HL-60 (cell line): ENCODE measurements around the gene AFF3.

Experiments used
- DNase-seq, 2 experiments: peaks; one replicate each; pipeline ENCODE4 v3.0.0-alpha.2; 2010 to 2020; ENCODE audit warnings: low read depth in 1 of 2, low spot score in 1 of 2
- H3K27ac ChIP-seq: fragments of 250-450 bp; sonication (Bioruptor Pico); replicated peaks from 2 replicates; pipeline ENCODE4 v1.5.1; 2020; ENCODE audit warnings: mild to moderate bottlenecking, moderate library complexity
- H3K27me3 ChIP-seq: fragments of 250-450 bp; sonication (Bioruptor Pico); 2 replicates; pipeline ENCODE4 v1.5.1; 2021; ENCODE audit warnings: mild to moderate bottlenecking, moderate library complexity; ENCODE audit not compliant: insufficient read depth, poor library complexity, severe bottlenecking
- H3K4me3 ChIP-seq: replicated peaks from 2 replicates; pipeline ENCODE4 v1.5.1; 2011; ENCODE audit warnings: mild to moderate bottlenecking, control low read depth, low read length; ENCODE audit not compliant: insufficient read depth
- GABPA ChIP-seq: IDR thresholded peaks from 2 replicates; pipeline ENCODE4 v1.6.1; 2012; ENCODE audit warnings: low read depth
- POLR2AphosphoS5 ChIP-seq: IDR thresholded peaks from 2 replicates; pipeline ENCODE4 v1.6.1; 2012; ENCODE audit warnings: low read depth
- SPI1 ChIP-seq: IDR thresholded peaks from 2 replicates; pipeline ENCODE4 v1.6.1; 2012; ENCODE audit warnings: low read depth, mild to moderate bottlenecking, borderline replicate concordance
- TF ChIP-seq, protein P1 (sequence below): IDR thresholded peaks from 2 replicates; pipeline ENCODE4 v1.6.1; 2012; ENCODE audit warnings: low read depth; ENCODE audit not compliant: insufficient replicate concordance
- TF ChIP-seq, protein P2 (sequence below): IDR thresholded peaks from one replicate; pipeline ENCODE4 v1.5.1; 2011; ENCODE audit warnings: low read length, control low read depth, inconsistent platforms; ENCODE audit not compliant: insufficient read depth

Gene AFF3

DNA sequence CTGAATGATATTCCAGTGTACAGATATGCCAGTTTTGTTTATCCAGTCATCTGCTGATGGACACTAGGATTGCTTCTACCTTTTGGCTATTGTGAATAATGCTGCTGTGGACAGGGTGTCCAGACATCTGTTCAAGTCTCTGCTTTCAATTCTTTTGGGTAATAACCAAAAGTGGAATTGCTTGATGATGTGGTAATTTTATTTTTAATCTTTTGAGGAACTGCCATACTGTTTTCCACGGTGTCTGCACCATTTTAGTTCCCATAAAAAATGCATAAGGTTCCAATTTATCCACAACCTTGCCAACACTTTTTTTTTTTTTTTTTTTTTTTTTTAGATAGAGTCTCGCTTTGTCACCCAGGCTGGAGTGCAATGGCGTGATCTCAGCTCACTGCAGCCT lies 510.7 kb downstream of the AFF3 start:
- H3K27ac ChIP-seq, result no peak overlapping the region
- no peak overlapping the region for H3K4me3 ChIP-seq
- no peaks in the 10 kb centered on the region for H3K27me3 ChIP-seq
- TF ChIP-seq POLR2AphosphoS5, result no peak
- TF ChIP-seq, protein P1, sequence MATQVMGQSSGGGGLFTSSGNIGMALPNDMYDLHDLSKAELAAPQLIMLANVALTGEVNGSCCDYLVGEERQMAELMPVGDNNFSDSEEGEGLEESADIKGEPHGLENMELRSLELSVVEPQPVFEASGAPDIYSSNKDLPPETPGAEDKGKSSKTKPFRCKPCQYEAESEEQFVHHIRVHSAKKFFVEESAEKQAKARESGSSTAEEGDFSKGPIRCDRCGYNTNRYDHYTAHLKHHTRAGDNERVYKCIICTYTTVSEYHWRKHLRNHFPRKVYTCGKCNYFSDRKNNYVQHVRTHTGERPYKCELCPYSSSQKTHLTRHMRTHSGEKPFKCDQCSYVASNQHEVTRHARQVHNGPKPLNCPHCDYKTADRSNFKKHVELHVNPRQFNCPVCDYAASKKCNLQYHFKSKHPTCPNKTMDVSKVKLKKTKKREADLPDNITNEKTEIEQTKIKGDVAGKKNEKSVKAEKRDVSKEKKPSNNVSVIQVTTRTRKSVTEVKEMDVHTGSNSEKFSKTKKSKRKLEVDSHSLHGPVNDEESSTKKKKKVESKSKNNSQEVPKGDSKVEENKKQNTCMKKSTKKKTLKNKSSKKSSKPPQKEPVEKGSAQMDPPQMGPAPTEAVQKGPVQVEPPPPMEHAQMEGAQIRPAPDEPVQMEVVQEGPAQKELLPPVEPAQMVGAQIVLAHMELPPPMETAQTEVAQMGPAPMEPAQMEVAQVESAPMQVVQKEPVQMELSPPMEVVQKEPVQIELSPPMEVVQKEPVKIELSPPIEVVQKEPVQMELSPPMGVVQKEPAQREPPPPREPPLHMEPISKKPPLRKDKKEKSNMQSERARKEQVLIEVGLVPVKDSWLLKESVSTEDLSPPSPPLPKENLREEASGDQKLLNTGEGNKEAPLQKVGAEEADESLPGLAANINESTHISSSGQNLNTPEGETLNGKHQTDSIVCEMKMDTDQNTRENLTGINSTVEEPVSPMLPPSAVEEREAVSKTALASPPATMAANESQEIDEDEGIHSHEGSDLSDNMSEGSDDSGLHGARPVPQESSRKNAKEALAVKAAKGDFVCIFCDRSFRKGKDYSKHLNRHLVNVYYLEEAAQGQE, result no peak
- TF ChIP-seq, protein P2, sequence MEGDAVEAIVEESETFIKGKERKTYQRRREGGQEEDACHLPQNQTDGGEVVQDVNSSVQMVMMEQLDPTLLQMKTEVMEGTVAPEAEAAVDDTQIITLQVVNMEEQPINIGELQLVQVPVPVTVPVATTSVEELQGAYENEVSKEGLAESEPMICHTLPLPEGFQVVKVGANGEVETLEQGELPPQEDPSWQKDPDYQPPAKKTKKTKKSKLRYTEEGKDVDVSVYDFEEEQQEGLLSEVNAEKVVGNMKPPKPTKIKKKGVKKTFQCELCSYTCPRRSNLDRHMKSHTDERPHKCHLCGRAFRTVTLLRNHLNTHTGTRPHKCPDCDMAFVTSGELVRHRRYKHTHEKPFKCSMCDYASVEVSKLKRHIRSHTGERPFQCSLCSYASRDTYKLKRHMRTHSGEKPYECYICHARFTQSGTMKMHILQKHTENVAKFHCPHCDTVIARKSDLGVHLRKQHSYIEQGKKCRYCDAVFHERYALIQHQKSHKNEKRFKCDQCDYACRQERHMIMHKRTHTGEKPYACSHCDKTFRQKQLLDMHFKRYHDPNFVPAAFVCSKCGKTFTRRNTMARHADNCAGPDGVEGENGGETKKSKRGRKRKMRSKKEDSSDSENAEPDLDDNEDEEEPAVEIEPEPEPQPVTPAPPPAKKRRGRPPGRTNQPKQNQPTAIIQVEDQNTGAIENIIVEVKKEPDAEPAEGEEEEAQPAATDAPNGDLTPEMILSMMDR, result no peak
- TF ChIP-seq SPI1, result no peak
- TF ChIP-seq GABPA, result no peak
- no peak for DNase-seq

DNA sequence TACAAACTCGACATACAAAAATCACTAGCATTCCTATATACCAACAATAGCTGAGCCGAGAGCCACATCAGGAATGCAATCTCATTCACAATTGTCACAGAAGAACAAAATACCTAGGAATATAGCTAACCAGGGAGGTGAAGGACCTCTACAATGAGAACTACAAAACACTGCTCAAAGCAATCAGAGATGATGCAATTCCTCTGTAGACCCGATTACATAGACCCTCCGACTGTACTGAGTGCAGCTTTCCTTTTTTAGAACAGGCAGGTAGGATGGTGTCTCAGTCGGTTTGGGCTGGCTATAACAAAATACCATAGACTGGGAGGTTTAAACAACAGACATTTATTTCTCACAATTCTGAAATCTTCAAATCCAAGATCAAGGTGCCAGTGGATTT lies 513.1 kb downstream of the AFF3 start:
- Histone ChIP-seq H3K4me3 (no peak overlapping the region), H3K27me3 (no peaks in the 10 kb centered on the region), H3K27ac (no peak overlapping the region)
- TF ChIP-seq POLR2AphosphoS5 (no peak), GABPA (no peak), SPI1 (no peak)
- TF ChIP-seq, protein P1, result no peak
- TF ChIP-seq, protein P2, result no peak
- no peak for DNase-seq

DNA sequence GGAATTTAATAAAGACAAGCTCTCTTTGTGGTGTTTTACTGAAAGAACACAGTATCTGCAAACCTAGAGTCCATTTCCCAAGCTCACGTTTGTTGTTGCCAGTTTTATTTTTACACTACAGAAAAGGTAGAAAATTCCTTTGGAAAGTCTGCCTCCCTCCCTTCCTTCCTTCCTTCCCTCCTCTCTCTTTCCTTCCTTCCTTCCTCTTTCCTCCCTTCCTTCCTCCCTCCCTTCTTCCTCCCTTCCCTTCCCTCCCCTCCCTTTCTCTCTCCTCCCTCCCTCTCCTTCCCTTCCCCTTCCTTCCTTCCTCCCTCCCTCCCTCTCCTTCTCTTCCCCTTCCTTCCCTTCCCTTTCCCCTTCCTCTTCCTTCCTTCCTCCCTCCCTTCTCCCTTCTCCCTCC lies 516.2 kb downstream of the AFF3 start:
- no peak for DNase-seq
- H3K27me3 ChIP-seq, result no peaks in the 10 kb centered on the region
- no peak overlapping the region for H3K27ac ChIP-seq
- H3K4me3 ChIP-seq, result no peak overlapping the region
- TF ChIP-seq SPI1 (no peak), POLR2AphosphoS5 (no peak), GABPA (no peak)
- TF ChIP-seq, protein P1, result no peak
- TF ChIP-seq, protein P2, result no peak
